GM23248 (cell line): ENCODE measurements around the gene ACTL8. TPM values are rescaled to one million over a fixed set of nuclear protein-coding genes. Genes with fewer than 3 reads are reported as not detected.

ENCODE experiments used
- DNase-seq: peaks from one replicate; pipeline ENCODE4 v3.0.0-alpha.2; 2015
- H2AFZ ChIP-seq: fragments of 200-600 bp; sonication (generic); 2 replicates; pipeline ENCODE4 v1.6.1; 2016; ENCODE audit warnings: antibody characterized with exemption
- H3F3A ChIP-seq: fragments of 200-600 bp; sonication (generic); 2 replicates; pipeline ENCODE4 v1.6.1; 2016; ENCODE audit warnings: mild to moderate bottlenecking, antibody characterized with exemption, mixed run types; ENCODE audit not compliant: insufficient read depth
- H3K27ac ChIP-seq: fragments of 200-600 bp; sonication (generic); 2 replicates; pipeline ENCODE4 v1.5.1; 2016; ENCODE audit warnings: mild to moderate bottlenecking
- H3K27me3 ChIP-seq: fragments of 200-600 bp; sonication (generic); replicated peaks from 2 replicates; pipeline ENCODE4 v1.6.1; 2016; ENCODE audit warnings: mild to moderate bottlenecking; ENCODE audit not compliant: insufficient read depth
- H3K36me3 ChIP-seq: fragments of 200-600 bp; sonication (generic); 2 replicates; pipeline ENCODE4 v1.6.1; 2016; ENCODE audit warnings: low read depth, mild to moderate bottlenecking
- H3K4me1 ChIP-seq: fragments of 200-600 bp; sonication (generic); 2 replicates; pipeline ENCODE4 v1.6.1; 2016; ENCODE audit warnings: mild to moderate bottlenecking; ENCODE audit not compliant: insufficient read depth
- H3K4me2 ChIP-seq: fragments of 200-600 bp; sonication (generic); one replicate; pipeline ENCODE4 v1.6.1; 2016; ENCODE audit warnings: mild to moderate bottlenecking; ENCODE audit not compliant: unreplicated experiment
- H3K4me3 ChIP-seq: fragments of 200-600 bp; sonication (generic); 2 replicates; pipeline ENCODE4 v1.5.1; 2016; ENCODE audit warnings: mild to moderate bottlenecking
- H3K79me2 ChIP-seq: fragments of 200-600 bp; sonication (generic); 2 replicates; pipeline ENCODE4 v1.6.1; 2016; ENCODE audit warnings: mild to moderate bottlenecking; ENCODE audit not compliant: insufficient read depth
- H3K9ac ChIP-seq: fragments of 200-600 bp; sonication (generic); 2 replicates; pipeline ENCODE4 v1.6.1; 2016; ENCODE audit warnings: mild to moderate bottlenecking
- H3K9me2 ChIP-seq: fragments of 200-600 bp; sonication (generic); 2 replicates; pipeline ENCODE4 v1.6.1; 2016; ENCODE audit warnings: mixed run types, mild to moderate bottlenecking, moderate library complexity; ENCODE audit not compliant: insufficient read depth
- H3K9me3 ChIP-seq: fragments of 200-600 bp; sonication (generic); one replicate; pipeline ENCODE4 v1.6.1; 2017; ENCODE audit warnings: low read depth
- H4K20me1 ChIP-seq: fragments of 200-600 bp; sonication (generic); 2 replicates; pipeline ENCODE4 v1.6.0; 2016; ENCODE audit not compliant: insufficient read depth
- EZH2 ChIP-seq: fragments of 200-600 bp; sonication (generic); IDR thresholded peaks from 2 replicates; pipeline ENCODE4 v1.6.1; 2018; ENCODE audit warnings: antibody characterized with exemption, mild to moderate bottlenecking; ENCODE audit not compliant: insufficient read depth, poor library complexity, severe bottlenecking
- EZH2phosphoT487 ChIP-seq: fragments of 200-600 bp; sonication (generic); IDR thresholded peaks from 2 replicates; pipeline ENCODE4 v1.6.1; 2018; ENCODE audit warnings: antibody characterized with exemption, moderate library complexity, mild to moderate bottlenecking, low read depth; ENCODE audit not compliant: insufficient read depth
- WGBS, 2 experiments: methylation state at CpG; one replicate each; pipeline ENCODE4 v1.1.6; 2015 to 2017; ENCODE audit warnings: low lambda C conversion rate in 2 of 2, low coverage in 1 of 2; ENCODE audit errors: missing lambda C conversion rate in 2 of 2; 5-methylcytosine and 5-hydroxymethylcytosine counted together
- in situ Hi-C: fragments of 300-500 bp; cut with MboI; formaldehyde crosslinking; loops from 2 replicates; pipeline ENCODE4 v1.15.0; 2020
- polyA plus RNA-seq: library from polyadenylated mRNA; unstranded; fragments of >200 nt; fragmentation: Nextera tagmentation; extraction: Ambion mirVana; gene quantifications from 2 replicates; pipeline ENCODE4 v1.2.1, GENCODE V29; 2016
- total RNA-seq: library from RNA; depleted of rRNA; stranded (reverse); fragments of >200 nt; shearing (Covaris generic); gene quantifications from 2 replicates; pipeline ENCODE4 v1.2.3, GENCODE V29; 2014

ACTL8 gene
- total and polyA plus RNA-seq, 2 experiments from 2014 or later: 0.11 TPM; not detected in 1

GRCh38 chr1:17777818-17778217 lies 22.7 kb downstream of the ACTL8 start:
- 87 to 89% methylated on average over 8 of the region's 8 CpGs for WGBS, 2 experiments
- no peaks in the 10 kb centered on the region for H3K27me3 ChIP-seq

GRCh38 chr1:17780916-17781315 lies 25.8 kb downstream of the ACTL8 start:
- H3K36me3 ChIP-seq: no peaks in the 10 kb centered on the region
- no peaks in the 10 kb centered on the region for H3K4me1 ChIP-seq
- H3K27ac ChIP-seq: no peak overlapping the region
- H3K27me3 ChIP-seq: no peaks in the 10 kb centered on the region
- H3K9me2 ChIP-seq: no peaks in the 10 kb centered on the region
- DNase-seq: no peak
- no peak overlapping the region for H3K4me3 ChIP-seq
- H3K4me2 ChIP-seq: no peak overlapping the region
- in situ Hi-C loops: no loop called here
- WGBS, 2 experiments: 84 to 87% methylated on average over 4 of the region's 4 CpGs
- H2AFZ ChIP-seq: no peak overlapping the region
- H4K20me1 ChIP-seq: no peaks in the 10 kb centered on the region
- H3F3A ChIP-seq: no peaks in the 10 kb centered on the region
- TF ChIP-seq EZH2phosphoT487 (no peak), EZH2 (no peak)
- H3K9ac ChIP-seq: no peak overlapping the region
- H3K79me2 ChIP-seq: no peaks in the 10 kb centered on the region
- H3K9me3 ChIP-seq: no peaks in the 10 kb centered on the region

More at GRCh38 chr1:17777818-17778217, 22.7 kb downstream of the ACTL8 start:
- no peak overlapping the region for H3K27ac ChIP-seq
- no peaks in the 10 kb centered on the region for H3K9me2 ChIP-seq
- no peak overlapping the region for H2AFZ ChIP-seq
- H4K20me1 ChIP-seq: no peaks in the 10 kb centered on the region
- no peaks in the 10 kb centered on the region for H3F3A ChIP-seq
- no peaks in the 10 kb centered on the region for H3K79me2 ChIP-seq
- DNase-seq: no peak
- no peak overlapping the region for H3K4me2 ChIP-seq
- TF ChIP-seq EZH2phosphoT487 (no peak), EZH2 (no peak)
- H3K36me3 ChIP-seq: no peaks in the 10 kb centered on the region
- no peak overlapping the region for H3K9ac ChIP-seq
- H3K9me3 ChIP-seq: no peaks in the 10 kb centered on the region
- no peaks in the 10 kb centered on the region for H3K4me1 ChIP-seq
- no peak overlapping the region for H3K4me3 ChIP-seq
- in situ Hi-C loops: no loop called here

- Histone ChIP-seq H3K4me2 (no peak overlapping the region), H3K27me3 (no peaks in the 10 kb centered on the region), H3K79me2 (no peaks in the 10 kb centered on the region), H3K36me3 (no peaks in the 10 kb centered on the region), H3K4me3 (no peak overlapping the region), H3K27ac (no peak overlapping the region), H3K9me2 (no peaks in the 10 kb centered on the region), H4K20me1 (no peaks in the 10 kb centered on the region), H3K9me3 (no peaks in the 10 kb centered on the region), H3K9ac (no peak overlapping the region), H3F3A (no peaks in the 10 kb centered on the region), H3K4me1 (no peaks in the 10 kb centered on the region), H2AFZ (no peak overlapping the region)
- TF ChIP-seq EZH2phosphoT487 (no peak), EZH2 (no peak)
- 80 to 93% methylated on average over 5 of the region's 5 CpGs for WGBS, 2 experiments
- no peak for DNase-seq
- in situ Hi-C loops: no loop called here
Measured at GRCh38 chr1:17789926-17790325, 34.8 kb downstream of the ACTL8 start.

GRCh38 chr1:17790383-17791054 lies 35.4 kb downstream of the ACTL8 start:
- H3K9me3 ChIP-seq: no peaks in the 10 kb centered on the region
- no peaks in the 10 kb centered on the region for H3K4me1 ChIP-seq
- H3K4me3 ChIP-seq: no peak overlapping the region
- H3K9me2 ChIP-seq: no peaks in the 10 kb centered on the region
- H3K9ac ChIP-seq: no peak overlapping the region
- no peak for DNase-seq
- TF ChIP-seq EZH2 (no peak), EZH2phosphoT487 (no peak)
- H3K79me2 ChIP-seq: no peaks in the 10 kb centered on the region
- no peaks in the 10 kb centered on the region for H3K36me3 ChIP-seq
- in situ Hi-C loops: no loop called here
- no peak overlapping the region for H3K4me2 ChIP-seq
- H3K27me3 ChIP-seq: no peaks in the 10 kb centered on the region
- no peak overlapping the region for H3K27ac ChIP-seq
- no peak overlapping the region for H2AFZ ChIP-seq
- H4K20me1 ChIP-seq: no peaks in the 10 kb centered on the region
- 54 to 57% methylated on average over 4 of the region's 4 CpGs for WGBS, 2 experiments
- H3F3A ChIP-seq: no peaks in the 10 kb centered on the region
